ENCODE measurements around the gene B4GALNT2. TPM values are rescaled to one million over a fixed set of nuclear protein-coding genes. Genes with fewer than 3 reads are reported as not detected.

The B4GALNT2 gene
- total and polyA plus RNA-seq, 2 of the 8 experiments (the other 6 are each of a cell fraction or from before 2014, with no cell fraction given), result not detected

- TF ChIP-seq CHD7 (IDR thresholded peaks at IDR 0.05; ENCODE audit: insufficient replicate concordance, low read length), result no peak
These were observed 9.5 kb upstream of the B4GALNT2 start (continued) for GRCh38 chr17:49123061-49123460.
